Right lobe of liver (tissue), 4 donors: ENCODE data around the gene DIP2A.

ENCODE experiments used
- POLR2A ChIP-seq: fragments of 450-650 bp; IDR thresholded peaks from one replicate; pipeline ENCODE4 v1.6.1; 2017; ENCODE audit warnings: antibody characterized with exemption, mild to moderate bottlenecking
- TF ChIP-seq, protein P1 (sequence below), 4 donors: fragments of 200-600 bp in 3 of 4; fragments of 450-650 bp in 1 of 4; IDR thresholded peaks; one replicate each; pipeline versions ENCODE4 v1.5.1 to v1.8.0; 2016 to 2022; ENCODE audit warnings: antibody characterized with exemption in 4 of 4, mild to moderate bottlenecking in 2 of 4
- donor health status: DM: no; HTN: no; CAD: no.
- donor health status: DM: no; HTN: no; CAD: no.
- donor health status: DM: no; HTN: yes; CAD: no.

DNA sequence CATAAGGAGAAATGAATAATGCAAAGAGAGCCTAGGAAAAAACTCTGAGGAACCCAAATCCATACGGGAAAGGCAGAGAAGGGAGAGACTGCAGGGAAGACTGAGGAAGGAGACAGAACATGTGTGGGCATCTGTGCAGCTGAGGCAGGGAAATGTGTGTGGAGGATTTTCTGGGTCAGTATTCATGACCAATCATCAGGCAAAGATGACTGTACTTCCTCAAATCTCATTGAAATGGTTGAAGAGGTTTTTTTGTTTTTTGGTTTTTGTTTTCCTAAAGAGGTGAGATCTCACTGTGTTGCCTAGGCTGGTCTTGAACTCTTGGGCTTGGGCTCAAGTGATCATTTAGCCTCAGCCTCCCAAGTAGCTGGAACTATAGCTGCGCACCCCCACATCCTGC is 15.7 kb downstream of the DIP2A start:
- TF ChIP-seq, protein P1, sequence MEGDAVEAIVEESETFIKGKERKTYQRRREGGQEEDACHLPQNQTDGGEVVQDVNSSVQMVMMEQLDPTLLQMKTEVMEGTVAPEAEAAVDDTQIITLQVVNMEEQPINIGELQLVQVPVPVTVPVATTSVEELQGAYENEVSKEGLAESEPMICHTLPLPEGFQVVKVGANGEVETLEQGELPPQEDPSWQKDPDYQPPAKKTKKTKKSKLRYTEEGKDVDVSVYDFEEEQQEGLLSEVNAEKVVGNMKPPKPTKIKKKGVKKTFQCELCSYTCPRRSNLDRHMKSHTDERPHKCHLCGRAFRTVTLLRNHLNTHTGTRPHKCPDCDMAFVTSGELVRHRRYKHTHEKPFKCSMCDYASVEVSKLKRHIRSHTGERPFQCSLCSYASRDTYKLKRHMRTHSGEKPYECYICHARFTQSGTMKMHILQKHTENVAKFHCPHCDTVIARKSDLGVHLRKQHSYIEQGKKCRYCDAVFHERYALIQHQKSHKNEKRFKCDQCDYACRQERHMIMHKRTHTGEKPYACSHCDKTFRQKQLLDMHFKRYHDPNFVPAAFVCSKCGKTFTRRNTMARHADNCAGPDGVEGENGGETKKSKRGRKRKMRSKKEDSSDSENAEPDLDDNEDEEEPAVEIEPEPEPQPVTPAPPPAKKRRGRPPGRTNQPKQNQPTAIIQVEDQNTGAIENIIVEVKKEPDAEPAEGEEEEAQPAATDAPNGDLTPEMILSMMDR (IDR thresholded peaks at IDR 0.05) = no peak
- TF ChIP-seq POLR2A = no peak
